SIG-M5 treated with dmso at 0.1 percent for 504 hours (cell line): ENCODE data around the gene RAD51AP1.
A peak's percentile ranks its signal among the peaks of the same experiment; 100 is the strongest.
"Not testable (repeated sequence)": the region's sequence is repeated elsewhere in the genome, so short reads cannot be mapped to it uniquely, and the experiment has no call there.

ENCODE experiments used
- DNase-seq: peaks from one replicate; lab custom pipeline; 2025; ENCODE audit not compliant: unreplicated experiment; lab: John Stamatoyannopoulos, UW

Gene RAD51AP1, protein sequence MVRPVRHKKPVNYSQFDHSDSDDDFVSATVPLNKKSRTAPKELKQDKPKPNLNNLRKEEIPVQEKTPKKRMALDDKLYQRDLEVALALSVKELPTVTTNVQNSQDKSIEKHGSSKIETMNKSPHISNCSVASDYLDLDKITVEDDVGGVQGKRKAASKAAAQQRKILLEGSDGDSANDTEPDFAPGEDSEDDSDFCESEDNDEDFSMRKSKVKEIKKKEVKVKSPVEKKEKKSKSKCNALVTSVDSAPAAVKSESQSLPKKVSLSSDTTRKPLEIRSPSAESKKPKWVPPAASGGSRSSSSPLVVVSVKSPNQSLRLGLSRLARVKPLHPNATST

DNA sequence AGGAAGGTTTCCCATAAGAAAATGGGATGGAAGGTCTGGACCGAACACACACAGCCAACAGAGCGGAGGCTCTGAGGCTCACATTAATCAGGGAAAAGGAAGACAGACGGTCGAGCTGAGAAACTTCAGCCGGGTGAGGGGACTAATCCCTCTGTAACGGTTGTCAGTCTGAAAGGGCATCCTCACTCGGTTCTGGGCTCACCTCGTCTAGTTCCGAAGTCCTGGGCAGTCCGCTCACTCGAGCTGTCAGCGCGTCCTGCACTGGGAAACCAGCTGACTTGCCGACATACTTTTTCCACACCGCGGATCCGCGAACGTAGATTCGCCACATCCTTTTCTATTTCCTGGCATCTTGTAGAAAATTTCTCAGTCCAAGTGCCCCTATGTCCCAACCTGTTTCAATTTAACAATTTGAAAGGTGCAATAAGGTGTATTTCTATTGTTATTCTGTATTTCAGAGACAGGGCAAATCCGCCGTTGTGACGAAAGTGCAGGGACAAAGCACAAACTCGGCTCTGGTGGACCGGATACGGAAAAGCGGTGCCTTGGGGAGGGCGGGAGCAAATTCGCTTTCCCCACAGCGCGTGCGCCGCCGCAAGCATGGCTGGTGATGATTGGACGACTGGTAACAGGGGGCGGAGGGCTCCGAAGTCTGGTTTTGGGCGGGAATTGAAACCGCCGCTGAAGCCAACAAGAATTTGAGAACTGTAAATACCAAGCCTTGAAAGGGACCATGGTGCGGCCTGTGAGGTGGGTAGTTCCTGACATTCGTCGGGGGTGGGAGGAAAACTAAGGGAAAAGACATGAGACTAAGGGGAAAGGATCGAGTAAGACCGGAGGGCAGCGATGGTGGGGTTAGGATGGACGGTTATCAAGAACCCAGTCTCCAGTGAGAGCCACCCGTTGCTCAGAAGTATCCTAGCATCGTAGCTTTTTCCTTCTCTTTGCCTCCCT, at the start of gene RAD51AP1:
RAD51AP1 (plus strand) TSS at position 684 of the 954 bp plus-strand sequence; CDS start at position 734, 50 bp downstream.
- DNase-seq: peak; percentile 97

DNA sequence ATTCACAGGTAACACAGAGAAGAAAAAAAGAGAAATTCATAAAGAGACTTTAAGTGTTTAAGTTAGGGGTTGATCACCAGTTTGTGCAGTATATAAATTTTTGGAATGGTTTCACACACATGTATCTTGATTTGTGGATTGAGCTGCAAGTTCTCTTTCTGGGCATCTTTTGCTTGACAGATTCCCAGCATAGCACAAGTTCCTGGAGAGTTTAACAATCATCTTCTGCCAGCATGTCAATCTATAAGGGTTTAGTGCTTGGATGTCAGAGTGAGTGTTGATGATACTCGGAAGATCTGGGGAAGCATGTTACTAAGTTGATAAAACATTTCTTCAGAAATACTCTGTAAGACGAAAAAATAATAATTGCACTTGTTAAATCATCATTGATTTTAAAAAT, 49.1 kb upstream of the RAD51AP1 start:
- no peak for DNase-seq

DNA sequence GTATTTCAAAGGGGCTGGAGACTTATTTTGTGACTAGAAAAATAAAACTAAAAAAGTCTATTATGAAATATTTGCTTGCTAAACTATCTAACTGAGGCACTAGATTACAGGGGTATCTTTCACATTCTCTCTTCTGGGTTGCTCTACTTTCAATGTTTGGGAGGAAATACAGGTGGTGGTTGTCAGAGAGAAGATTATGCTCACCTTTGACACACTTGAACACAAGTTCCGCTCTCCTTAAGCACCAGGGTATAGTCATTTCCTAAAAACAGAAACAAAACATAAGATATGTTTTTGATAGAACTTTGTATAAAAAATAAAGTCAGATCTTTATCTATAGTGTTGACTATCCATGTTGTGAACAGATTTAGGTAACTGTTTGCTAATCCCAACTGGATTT, 47.7 kb upstream of the RAD51AP1 start:
- no peak for DNase-seq

DNA sequence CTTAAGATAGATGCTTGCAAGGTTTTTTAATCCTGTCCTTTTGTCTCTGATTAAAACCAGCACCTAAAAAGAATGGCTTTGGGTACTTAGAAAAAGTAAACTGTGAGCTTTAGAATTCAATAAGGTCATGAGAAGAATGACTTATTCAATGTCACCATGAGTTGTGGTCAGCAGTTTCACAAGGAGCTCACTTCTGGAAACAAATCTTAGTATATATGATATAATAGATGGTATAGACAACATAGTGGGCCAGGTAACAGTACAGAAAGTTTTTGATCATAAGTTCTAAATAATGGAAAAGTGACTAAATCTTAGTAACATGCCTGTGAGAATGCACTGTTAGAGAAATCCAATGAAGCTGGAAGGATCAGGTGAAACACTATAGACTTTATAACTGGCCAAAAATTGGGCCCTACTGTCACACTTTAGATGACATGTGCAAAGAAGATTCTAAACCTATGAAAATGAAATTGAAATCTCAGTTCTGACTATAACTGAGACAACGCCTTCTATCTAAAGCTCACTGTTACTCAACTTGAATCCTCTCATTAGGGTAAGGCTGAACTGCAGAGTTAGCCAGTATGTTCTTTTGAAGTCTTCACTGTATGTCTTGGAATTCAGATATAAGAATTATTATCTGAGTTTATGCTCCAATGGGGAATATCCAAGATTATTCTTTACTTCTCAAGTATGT, 42.4 kb upstream of the RAD51AP1 start:
- no peak for DNase-seq

DNA sequence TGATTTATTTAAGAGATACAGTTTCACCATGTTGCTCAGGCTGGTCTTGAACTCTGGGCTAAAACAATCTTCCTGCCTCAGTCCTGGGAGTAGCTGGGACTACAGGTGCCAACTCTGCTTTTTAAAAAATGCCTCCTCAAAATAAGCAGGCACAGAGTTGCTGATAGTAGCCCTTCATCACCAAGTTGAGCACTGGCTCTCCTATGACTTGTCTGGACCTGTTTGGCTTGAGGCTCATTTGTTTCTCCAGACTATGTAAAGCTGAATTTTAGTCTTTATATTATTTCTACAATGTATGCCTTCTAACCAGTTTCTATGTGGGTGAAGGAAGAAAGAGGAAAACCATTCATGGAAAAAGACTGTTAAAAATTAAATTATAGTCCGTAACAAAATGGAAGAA, 39.5 kb upstream of the RAD51AP1 start:
- DNase-seq: no peak

DNA sequence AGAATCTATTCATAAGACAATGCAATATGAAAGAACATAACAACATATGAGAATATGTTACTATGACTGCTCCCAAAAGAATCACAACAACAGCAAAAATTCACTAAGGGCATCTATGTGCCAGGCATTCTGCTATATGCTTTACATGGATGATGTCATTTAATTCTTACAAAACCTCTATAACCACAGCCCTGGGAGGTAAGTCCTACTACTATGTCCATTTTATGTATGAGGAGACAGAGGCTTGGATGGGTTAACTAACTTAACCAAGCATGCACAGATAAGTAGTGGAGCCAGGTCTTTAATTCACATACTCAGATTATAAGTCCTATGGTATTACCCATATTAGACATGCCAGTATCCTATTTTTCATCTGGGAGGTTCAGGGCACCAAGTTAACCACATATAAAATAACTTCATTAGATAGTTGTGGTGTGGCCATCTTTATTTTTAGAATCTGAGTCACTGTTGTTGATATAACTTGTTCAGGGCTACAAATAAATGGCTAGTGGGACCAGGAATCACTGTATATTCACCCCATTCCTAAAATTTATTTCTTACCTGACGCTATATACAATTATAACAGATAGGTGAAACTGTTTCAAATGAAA, 33.2 kb upstream of the RAD51AP1 start:
- DNase-seq: no peak

DNA sequence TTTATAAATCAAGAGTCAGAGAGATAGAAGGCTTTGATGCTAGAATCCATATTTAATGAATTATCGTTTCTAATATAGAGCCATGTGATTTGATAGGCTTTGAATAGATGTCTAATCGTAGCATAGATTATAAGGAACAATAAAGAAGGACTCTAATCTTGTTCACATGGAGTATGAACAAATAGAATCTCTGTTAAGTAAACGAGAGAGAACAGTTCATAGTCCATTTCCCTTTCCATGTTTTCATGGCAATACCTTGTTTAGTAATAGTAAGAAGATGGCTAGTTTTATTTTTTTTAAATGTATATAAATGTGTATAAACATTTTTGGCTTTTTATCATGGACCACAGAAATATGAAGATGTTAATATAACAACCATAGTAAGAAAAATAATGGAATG, 32.3 kb upstream of the RAD51AP1 start:
- no peak for DNase-seq

DNA sequence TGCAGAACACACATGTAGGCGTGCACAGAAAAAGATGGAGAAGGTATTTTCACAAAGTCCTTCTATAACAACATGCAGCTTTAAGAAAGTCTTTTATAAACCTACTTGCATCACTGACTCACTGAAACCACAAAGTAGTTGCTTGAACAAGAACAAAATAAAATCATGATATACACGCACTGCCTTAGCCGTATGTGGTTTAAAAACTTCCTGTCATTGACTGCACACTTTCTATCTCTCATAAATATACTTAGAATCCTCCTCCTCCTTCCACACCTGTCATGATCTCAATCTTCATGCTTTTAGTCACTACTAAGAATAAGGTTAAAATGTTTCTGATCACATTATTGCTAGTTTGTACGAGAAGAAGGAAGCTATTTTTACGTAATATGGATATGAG, 31.8 kb upstream of the RAD51AP1 start:
- DNase-seq: no peak

DNA sequence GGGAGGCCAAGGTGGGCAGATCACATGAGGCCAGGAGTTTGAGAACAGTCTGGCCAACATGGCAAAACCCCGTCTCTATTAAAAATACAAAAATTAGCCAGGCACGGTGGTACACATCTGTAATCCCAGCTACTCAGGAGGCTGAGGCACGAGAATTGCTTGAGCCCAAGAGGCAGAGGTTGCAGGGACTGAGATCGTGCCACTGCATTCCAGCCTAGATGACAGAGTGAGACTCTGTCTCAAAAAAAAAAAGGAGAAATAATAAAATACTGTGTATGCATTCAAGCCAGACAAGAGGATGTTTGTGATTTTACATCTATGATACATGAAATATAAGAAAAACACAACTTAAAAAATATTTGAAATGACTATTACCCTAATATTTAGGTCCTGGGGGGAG, 30.2 kb upstream of the RAD51AP1 start:
- DNase-seq: not testable (repeated sequence)

DNA sequence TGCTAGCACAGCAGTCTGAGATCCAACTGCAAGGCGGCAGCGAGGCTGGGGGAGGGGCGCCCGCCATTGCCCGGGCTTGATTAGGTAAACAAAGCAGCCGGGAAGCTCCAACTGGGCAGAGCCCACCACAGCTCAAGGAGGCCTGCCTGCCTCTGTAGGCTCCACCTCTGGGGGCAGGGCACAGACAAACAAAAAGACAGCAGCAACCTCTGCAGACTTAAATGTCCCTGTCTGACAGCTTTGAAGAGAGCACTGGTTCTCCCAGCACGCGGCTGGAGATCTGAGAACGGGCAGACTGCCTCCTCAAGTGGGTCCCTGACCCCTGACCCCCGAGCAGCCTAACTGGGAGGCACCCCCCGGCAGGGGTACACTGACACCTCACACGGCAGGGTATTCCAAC, 29.4 kb upstream of the RAD51AP1 start:
- not testable (repeated sequence) for DNase-seq

DNA sequence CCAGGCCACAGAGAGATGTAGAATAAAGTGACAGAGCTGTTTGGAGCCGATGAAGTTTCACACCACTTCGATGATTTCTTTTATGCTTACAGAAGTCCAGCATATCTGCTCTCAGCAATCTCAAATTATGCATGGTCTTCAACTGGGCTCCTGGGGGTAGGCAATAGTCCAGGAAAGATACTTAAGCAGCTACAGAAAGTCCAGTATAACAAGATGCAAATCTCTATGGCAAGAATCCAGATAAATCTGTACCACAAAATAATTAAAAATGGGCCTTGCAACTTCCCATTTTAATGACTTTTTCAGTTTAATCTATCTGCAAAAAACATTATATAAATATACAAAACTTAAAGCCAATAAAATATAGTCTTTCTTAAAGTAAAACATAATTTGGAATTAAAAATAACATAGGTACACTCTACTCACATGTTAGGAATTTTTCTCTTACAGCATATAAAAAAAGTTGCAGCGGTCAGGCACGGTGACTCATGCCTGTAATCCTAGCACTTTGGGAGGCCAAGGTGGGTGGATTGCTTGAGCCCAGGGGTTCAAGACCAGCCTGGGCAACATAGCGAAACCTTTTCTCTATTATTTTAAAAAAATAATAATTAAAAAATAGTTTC, 20.5 kb upstream of the RAD51AP1 start:
- no peak for DNase-seq

DNA sequence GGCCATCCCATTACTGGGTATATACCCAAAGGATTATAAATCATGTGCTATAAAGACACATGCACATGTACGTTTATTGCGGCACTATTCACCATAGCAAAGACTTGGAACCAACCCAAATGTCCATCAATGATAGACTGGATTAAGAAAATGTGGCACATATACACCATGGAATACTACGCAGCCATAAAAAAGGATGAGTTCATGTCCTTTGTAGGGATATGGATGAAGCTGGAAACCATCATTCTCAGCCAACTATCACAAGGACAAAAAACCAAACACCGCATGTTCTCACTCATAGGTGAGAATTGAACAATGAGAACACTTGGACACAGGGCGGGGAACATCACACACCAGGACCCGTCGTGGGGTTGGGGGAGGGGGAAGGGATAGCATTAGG, 15.2 kb upstream of the RAD51AP1 start:
- DNase-seq: not testable (repeated sequence)

DNA sequence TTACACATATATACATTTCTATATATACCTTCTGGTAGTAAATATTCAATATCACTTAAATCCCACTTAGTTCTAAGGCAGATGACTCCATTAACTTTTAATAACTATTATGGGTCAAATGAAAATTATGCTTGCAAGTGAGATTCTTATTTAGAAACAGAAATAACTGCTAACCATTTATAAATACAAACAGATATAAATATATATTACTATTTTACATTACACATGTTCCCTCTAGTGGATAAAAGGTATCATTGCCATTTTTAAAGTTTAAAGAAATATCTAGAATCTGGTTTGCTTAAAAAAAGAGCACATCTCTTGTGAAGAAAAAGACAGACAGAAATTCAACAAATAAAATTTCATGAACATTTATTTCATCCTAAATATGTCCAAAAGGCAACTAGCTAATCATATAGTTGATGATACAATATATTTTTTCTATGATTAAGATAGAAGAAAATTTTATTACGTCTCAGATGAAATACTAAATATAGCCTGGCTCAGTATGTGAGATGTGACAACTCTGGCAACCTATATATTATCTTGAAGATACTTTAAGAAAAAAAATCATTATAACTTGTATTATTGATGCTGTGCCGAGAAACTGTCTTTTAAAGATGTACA, 11.7 kb upstream of the RAD51AP1 start:
- DNase-seq: peak; percentile 44

DNA sequence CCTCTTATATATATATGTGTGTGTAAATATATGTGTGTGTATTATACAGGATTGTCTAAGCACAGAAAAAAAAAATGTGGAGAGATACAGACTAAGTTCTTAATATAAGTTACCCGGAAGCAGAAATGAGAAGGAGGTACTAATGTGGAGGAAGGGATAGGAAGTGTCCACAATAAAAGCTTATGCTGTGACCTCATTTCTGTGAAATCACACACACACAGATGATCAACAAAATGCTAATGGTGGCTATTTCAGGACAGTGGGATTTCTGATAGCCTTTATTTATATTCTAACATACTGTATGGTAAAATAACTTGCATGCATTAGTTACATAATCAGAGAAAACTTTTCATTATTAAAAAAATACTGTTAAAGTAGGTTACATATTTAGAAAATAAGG, 8.5 kb upstream of the RAD51AP1 start:
- no peak for DNase-seq

DNA sequence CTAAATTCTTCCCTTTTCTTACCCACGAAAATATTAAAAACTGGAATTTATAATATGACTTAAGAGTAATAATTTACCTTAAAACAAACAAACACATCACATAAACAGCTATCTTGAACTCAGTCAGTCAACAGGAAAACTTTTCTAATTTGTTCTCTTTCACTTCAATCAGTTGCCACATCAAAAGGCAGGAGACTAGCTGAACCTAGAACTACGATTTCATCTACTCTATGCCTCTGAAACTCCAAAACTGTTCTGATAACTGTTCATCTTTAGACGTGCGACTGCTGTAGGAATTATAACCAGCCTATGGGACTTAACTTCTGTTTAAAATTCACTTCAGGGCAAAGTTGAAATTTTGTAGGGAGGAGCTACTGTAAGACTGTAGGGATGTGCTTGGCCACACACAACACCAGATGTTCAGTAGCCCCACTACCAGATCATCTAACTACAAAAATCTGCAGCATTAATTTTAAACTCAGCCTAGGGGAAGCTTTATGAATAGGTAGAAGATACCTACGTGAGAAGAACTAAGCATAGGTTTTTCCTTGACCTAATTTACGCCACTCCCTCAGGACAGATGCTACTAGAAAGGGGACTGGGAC, 7.6 kb upstream of the RAD51AP1 start:
- DNase-seq: no peak

DNA sequence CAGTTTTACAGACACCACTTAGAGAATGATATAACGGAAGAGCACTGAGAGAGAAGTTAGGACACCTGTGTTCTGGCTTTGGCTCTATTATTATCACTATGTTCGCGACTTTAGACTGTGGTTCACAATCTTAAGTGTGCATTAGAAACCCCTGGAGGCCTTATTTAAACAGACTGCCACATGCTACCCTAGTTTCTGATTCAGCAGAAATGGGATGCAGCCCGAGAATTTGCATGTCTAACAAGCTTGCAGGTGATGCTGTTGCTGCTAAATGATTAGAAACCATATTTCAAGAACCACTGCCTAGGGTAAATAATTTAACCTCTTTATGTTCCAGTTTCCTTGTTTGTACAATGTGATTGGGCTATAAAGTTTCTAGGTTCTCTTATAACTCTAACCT, 3.6 kb upstream of the RAD51AP1 start:
- DNase-seq: no peak

DNA sequence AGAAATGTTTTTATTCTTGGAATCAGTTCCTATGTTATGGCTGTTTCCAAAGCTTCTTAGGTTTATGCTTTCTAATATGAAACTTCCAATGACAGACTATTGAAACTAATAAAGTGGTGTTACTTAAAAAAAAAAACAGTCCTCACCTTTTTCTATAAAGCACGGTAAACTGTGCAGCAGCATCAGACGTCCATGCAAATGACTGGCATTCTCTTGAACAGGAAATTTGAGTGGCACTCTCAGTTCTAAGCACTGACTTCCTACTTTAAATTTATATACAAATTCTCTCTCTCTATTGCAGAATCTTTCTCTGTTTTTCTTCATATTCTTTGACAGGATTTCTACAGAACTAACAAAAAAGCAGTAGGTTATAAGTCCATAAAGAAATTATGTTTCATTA, 2.8 kb upstream of the RAD51AP1 start:
- DNase-seq: no peak

DNA sequence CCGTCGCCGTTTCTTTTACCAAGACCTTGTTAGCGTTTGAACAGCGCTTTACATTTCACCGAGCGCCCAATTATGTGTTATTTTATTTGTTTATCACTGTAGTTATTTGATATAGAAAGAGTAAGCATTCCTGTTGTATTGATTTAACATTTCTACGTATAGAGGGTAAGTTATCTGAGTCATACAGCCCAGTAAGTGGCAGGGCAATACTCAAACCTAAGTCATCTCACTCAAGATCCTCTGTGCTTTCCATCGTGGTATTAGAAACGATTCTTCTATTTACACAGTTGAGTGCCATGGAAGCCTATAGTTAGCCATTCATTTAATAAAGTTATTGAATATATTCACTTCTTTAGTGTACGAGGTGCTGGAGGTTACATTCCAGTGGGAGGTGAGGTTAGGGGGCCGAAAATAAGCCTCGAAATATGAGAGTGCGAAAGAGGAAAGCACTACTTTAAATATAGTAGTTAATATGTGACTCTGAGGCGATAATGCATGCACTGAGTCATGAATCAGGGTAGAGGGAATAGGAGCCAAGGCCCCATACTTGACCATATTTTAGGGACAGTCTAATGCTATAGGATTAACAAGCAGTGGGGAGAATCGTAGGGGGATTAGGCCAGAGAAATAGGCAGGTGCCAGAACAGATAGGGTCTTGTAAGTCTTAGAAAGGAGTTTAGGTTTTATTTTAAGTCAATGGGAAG, 629 bp downstream of the RAD51AP1 start:
- DNase-seq: no peak

DNA sequence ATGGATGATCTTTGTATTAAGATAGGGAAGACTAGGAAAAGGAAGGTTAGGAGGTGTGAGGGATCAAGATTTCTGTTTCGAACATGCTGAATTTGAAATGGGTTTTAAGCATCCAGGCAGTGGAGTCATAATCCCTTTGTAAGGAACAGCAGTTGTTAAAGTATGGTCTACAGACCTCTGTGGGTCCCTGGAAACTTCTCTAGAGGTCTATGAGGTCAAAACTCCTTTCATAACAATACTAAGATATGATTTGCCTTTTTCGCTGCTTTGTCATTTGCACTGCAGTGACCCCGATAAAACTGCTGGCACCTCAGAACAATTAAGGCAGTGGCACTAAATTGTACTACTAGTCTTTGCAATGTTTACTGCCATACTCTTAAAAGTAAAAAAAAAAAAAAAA, 1.5 kb downstream of the RAD51AP1 start:
- DNase-seq: no peak
